Medulla oblongata (tissue), 1 donor: ENCODE measurements around the gene PRXL2B.
"Not testable (repeated sequence)": the region's sequence is repeated elsewhere in the genome, so short reads cannot be mapped to it uniquely, and the experiment has no call there.

ENCODE experiments used
- DNase-seq: peaks from one replicate; pipeline ENCODE4 v3.0.0-alpha.2; 2015; ENCODE audit errors: extremely low spot score

PRXL2B gene

DNA sequence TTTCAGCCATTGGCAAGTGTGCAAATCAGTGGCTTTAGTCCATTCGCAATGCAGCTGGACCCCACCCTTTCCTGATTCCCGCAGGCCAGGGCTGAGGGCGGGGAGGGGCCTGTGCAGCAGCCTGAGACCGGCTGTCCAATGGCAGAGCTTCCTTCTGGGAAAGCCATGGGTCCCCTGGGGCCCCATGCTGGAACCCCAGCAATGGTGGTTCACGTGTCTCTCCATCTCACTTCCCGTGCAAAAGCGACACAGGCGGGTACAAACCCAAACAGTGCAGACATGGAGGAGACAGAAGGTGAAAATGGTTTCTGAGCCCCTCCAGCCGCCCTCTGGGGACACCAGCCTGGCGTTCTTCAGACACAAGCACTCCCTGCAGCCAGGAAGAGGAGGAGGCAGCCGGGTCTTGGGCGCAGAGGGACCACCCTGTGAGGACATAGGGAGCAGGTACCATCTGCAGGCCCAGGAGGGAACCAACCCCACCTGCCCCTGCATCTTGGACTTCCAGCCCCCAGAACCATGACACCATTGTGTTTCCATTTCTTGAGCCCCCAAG is 36.2 kb upstream of the PRXL2B start:
- not testable (repeated sequence) for DNase-seq

DNA sequence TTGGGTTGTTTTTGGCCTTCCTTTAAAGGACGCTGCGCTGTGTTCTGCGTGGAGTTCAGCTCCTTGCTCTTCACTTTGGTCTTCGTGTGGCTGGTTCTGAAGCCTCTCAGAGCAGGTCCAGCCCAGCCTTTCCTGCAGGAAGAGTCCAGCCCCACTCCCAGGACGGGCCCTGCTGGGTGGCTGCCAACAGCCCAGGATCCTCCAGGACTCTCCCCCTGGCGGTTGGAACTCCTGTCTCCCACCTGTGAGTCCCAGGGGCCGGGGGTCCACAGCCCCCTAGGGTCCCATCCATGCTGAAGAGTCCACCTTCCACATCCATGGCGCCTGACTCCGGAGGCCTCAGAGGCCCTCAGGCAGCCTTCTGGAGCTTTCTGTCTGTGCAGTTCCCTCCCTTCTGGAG is 35.0 kb upstream of the PRXL2B start:
- not testable (repeated sequence) for DNase-seq

DNA sequence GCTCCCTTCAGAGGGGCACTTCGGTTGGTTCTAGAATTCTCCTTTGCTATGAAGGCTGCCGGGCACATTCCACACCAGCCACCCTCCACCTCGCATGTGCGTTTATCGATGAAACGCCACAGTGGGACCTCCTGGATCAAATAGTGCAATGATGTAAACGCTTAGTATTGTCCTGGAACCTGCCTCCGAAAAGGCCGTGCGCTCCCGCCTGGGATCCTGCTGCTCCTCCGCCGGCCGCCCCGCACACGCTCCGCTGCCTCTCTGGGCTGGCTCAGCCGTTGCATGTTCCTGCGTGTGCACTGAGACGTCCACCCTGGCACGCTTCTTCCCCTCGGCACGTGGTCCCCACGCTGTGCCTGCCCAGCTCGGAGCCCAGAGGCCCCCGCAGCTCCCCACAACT is 34.4 kb upstream of the PRXL2B start:
- no peak for DNase-seq

DNA sequence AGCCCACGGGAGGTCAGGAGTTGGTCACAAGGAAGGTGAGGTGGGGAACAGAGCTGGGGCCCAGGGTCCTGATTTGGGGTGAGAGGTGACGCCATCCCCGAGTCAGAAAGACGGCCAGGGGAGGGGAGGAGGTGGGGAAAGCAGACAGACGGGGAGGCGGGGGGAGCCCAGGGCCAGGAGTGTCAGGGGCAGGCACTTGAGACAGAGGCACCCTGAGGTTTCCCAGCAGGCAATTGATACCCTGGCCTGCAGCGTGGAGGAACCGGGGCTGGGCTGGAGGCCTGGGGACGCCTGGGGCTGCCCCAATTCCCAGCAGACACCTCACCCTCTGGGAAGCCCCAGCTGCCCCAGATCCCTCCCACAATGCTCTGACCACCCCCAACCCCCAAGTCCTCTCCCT is 33.5 kb upstream of the PRXL2B start:
- DNase-seq = not testable (repeated sequence)

DNA sequence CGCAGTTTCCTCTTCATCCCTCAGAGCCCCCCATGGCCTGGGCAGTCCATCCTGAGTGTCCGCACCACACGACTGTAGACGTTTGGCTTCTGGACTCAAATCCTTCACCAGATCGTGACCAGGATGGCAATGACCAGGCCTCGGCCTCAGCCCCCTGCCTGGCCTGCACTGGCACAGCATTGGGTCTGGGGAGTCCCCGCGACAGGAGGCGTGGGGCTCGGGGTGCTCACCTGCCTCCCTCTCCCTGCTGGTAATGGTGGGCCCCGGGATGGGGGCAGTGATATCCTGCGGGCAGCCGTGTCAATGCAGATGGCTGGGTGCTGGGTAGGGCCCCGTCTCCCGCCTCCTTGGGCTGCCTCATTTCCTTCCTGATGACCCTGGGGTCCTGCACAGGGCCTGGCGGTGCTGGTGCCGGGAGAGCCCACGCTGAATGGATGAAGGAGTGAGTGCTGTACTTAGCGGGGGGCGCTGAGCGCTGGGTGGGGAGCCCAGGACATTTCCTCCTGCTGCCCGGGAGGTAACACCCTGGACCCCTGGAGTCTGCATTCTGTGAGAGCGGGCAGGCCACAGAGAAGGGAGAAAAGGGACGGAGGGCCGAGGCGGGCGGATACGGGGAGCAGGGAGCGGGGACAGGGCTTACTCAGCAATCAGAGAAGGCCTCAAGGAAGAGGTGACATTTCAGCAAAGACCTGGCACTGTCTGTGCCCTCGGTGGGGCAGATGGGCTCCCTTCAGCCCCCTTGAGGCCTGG is 32.5 kb upstream of the PRXL2B start:
- DNase-seq = no peak

DNA sequence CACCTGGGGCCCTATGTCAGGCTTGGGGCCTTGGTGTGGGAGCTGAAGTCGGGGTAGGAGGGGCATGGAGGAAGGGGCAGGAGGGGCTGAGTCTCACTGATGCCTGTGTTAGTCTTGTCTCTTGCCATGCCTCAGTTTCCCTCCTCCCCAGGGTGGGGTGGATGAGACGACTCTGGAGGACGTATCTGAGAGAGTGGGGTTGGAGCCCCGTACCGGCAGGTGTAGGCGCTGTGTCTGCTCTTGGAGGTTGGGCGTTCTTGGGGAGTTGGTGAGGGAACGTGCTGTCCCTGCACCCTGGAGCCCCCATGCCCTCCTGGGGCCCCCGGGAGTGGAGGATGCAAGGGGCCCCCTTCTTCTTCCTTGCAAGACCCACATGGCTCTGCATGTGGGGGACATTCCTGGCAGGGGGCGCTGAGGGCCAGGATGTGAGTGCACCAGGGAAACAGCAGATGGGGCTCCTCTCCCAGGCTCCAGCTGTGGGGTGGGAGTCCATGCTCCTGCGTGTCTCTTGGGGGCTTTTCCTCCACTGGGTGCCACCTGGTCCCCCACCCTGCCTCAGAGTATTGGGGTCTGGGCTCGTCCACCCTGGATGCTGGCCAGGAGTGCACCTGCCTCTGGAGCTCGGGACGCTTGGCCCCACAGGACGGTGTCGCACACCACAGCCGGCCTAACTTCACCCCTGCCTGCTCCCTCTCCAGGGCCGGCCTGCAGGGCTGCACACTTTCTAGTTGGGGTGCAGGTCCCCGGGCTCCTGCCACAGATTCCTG is 31.8 kb upstream of the PRXL2B start:
- peak; percentile 56 for DNase-seq

DNA sequence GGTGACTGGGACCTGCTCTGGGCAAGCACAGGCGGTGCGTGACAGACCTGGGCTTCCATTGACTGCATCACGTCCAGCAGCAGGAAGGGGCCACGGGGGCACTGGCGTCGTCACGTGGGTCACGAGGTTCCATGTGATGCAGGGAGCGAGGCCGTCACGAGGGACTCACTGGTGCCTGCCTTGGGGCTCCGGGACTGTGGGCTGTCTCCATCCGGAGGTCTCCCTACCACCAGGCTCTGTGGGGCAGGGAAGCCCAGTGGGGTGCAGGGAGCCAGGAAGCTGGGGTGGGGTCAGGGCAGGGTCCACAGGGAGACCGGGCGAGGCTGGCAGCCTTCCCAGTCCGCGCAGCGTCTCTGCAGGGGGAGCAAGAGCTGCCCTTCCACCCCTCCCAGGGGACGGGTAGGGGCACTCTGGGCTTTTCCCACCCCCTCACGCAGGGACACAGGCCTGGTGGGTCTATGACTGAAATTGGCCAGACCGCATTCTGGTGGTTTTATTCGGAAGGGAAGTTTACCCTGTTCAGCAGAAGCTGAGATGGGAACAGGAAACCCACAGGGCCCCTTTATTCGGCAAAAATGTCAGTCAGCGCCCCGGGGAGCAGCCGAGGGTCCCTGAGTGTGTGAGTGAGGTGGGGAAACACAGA is 30.8 kb upstream of the PRXL2B start:
- DNase-seq = peak; percentile 68

DNA sequence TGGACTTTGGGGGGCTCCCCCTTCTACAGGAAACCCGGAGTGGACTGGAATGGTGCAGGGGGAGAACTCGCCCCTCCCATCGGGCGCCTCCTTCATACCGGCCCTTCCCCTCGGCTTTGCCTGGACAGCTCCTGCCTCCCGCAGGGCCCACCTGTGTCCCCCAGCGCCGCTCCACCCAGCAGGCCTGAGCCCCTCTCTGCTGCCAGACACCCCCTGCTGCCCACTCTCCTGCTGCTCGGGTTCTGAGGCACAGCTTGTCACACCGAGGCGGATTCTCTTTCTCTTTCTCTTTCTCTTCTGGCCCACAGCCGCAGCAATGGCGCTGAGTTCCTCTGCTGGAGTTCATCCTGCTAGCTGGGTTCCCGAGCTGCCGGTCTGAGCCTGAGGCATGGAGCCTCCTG is 30.3 kb upstream of the PRXL2B start, which contains the start of gene TNFRSF14:
TSS of gene TNFRSF14 (plus strand) at position 95 of the 401 bp plus-strand sequence. CDS start at position 389, 294 bp downstream.
- DNase-seq = peak; percentile 47

- no peak for DNase-seq
These were observed 29.7 kb upstream of the PRXL2B start for GRCh38 chr1:2556678-2557481.

GRCh38 chr1:2557482-2558400 is 28.8 kb upstream of the PRXL2B start:
- no peak for DNase-seq

DNA sequence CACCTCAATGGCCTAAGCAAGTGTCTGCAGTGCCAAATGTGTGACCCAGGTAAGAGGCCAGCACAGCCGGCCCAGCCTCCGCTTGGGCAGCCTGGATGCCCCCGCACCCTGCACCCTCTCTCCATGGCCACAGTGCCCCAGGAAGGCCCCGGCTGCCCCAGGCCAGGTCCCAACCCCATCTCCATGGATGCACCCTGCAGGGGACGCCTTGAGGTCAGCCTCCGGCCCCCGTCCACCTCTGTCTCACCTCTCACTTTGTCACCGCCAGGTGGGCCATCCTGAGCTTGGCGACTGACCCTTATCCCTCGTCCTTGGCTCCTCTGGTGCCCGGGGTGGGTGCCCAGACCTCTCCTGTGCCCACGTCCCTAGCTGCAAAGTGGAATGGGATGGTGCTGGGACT is 28.2 kb upstream of the PRXL2B start:
- DNase-seq = no peak

- DNase-seq = no peak
These were observed 27.7 kb upstream of the PRXL2B start for GRCh38 chr1:2558861-2559260.

- no peak for DNase-seq
These were observed 26.9 kb upstream of the PRXL2B start for GRCh38 chr1:2559509-2560298.

DNA sequence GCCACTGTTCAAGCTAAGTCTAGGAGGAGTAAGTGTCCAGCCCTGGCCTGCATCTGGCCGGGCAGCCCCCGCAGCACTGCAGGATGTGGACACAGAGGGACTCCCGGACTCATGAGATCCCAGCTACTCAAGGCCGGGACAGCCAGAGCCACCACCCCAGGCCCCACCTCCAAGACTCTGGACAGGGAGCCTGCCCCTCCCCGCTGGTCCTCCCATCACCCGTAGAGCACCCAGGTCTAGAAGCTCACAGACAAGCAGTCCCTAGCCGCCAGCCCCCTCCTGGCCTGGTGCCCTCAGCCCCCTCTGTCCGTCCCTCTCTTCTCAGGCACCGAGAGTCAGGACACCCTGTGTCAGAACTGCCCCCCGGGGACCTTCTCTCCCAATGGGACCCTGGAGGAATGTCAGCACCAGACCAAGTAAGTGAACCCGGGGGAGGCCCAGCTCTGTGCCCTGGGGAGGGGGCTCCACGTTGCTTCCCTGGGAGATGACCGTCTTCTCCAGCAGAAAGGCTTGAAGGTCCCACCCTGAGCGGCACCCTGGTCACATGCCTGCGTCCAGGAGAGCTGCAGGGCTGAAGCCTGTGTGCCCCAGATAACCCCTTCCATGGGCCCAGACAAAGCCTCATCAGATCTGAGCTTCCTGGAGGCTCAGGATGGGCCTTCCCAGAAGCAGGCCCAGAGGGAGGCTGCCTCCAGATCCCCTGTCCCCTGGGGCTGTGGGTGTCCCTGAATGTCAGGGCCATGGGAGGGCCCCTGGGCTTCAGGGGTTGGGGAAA is 26.1 kb upstream of the PRXL2B start:
- no peak for DNase-seq

DNA sequence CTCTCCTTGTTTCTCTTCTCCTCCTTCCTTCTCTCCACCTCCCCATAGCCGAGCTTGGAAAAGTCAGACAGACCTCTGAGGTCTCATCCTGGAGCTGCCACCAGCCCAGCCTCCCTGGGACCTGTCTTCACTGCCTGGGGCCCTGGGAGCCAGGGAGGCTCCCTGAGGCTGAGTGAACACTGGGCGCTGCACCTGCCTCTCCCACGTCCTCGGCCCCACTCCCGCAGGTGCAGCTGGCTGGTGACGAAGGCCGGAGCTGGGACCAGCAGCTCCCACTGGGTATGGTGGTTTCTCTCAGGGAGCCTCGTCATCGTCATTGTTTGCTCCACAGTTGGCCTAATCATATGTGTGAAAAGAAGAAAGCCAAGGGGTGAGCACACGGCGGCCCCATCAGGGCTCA is 25.1 kb upstream of the PRXL2B start:
- DNase-seq = no peak

DNA sequence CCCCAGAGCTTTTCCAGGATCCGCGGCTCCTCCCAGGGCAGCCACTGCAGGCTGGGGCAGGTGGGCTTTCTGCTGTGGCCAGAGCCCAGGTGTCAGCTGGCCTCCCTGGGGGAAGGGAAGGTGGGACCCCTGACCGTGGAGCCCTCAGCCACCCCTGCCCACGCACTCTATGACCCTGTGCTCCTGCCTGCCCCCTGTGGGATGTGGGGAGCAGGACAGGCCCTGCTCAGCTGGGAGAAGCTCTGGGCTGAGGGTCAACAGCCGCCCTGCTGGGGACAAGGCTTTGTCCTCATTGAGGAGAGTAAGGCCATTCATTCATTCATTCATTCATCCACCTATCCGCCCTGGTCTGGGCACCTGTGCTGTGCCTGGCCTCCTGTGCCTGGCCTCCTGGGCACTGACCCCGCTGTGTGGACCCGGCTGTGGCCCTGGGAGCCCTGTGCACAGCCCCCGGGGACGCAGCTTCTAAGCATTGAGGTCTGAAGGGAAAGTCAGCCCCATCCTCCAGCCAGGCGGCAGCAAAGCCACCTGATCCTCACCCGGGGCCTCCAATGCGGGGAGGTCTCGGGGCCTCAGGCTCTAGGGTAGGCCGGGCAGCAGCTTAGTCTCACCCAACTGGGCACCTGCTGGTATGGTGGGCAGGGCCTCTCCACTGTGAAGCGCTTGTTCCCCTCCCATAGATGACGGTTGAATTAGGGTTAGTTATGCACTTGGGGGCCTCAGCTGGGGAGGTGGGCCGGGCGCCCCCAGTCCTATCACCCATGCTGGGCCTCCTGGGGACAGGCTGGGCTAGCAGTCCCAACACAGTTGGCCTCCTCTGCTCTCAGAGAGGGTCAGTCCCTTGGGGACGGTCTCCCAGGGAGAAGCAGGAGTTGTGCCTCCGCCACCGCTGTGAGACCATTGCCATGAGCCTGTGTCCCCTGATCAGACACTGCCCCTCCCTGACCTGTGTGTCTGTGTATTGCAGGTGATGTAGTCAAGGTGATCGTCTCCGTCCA is 24.4 kb upstream of the PRXL2B start:
- no peak for DNase-seq

DNA sequence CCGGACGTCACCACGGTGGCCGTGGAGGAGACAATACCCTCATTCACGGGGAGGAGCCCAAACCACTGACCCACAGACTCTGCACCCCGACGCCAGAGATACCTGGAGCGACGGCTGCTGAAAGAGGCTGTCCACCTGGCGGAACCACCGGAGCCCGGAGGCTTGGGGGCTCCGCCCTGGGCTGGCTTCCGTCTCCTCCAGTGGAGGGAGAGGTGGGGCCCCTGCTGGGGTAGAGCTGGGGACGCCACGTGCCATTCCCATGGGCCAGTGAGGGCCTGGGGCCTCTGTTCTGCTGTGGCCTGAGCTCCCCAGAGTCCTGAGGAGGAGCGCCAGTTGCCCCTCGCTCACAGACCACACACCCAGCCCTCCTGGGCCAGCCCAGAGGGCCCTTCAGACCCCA is 23.4 kb upstream of the PRXL2B start:
- DNase-seq = no peak
